Fibroblast of lung (primary cell): ENCODE results near the gene COMMD7. TPM values are rescaled to one million over a fixed set of nuclear protein-coding genes. Genes with fewer than 3 reads are reported as not detected.
"Not testable (repeated sequence)": the region's sequence is repeated elsewhere in the genome, so short reads cannot be mapped to it uniquely, and the experiment has no call there.

Source experiments
- DNase-seq, 2 donors: peaks; one replicate each; pipeline versions ENCODE4 v3.0.0 to v3.0.0-alpha.2; 2010; ENCODE audit warnings: low read depth in 2 of 2
- H2AFZ ChIP-seq: 2 replicates; pipeline ENCODE4 v1.5.1; 2012; ENCODE audit warnings: low read length, control low read depth, inconsistent platforms
- H3K27ac ChIP-seq: 2 replicates; pipeline ENCODE4 v1.5.1; 2011; ENCODE audit warnings: low read length, control low read depth; ENCODE audit not compliant: insufficient read depth
- H3K27me3 ChIP-seq: 2 replicates; pipeline ENCODE4 v1.5.1; 2011; ENCODE audit warnings: mild to moderate bottlenecking, low read length; ENCODE audit not compliant: control insufficient read depth, insufficient read depth
- H3K36me3 ChIP-seq: 2 replicates; pipeline ENCODE4 v1.5.1; 2011; ENCODE audit warnings: low read length; ENCODE audit not compliant: control insufficient read depth, insufficient read depth
- H3K4me1 ChIP-seq: 2 replicates; pipeline ENCODE4 v1.5.1; 2011; ENCODE audit warnings: low read length; ENCODE audit not compliant: control insufficient read depth, insufficient read depth; ENCODE audit errors: extremely low read depth
- H3K4me2 ChIP-seq: 2 replicates; pipeline ENCODE4 v1.5.1; 2011; ENCODE audit warnings: low read length, control low read depth; ENCODE audit not compliant: insufficient read depth; ENCODE audit errors: extremely low read depth
- H3K4me3 ChIP-seq, 4 experiments: fragments of 200-600 bp in 1 of 4; sonication (generic) in 1 of 4; replicated peaks in 1 of 4; 2 replicates each; pipeline ENCODE4 v1.5.1; 2011 to 2016; ENCODE audit warnings: low read length in 4 of 4, low read depth in 3 of 4, mild to moderate bottlenecking in 3 of 4, control low read depth in 2 of 4, inconsistent platforms in 1 of 4, mixed read lengths in 1 of 4; ENCODE audit not compliant: insufficient read depth in 1 of 4; ENCODE audit errors: control extremely low read depth in 1 of 4
- H3K79me2 ChIP-seq: 2 replicates; pipeline ENCODE4 v1.5.1; 2012; ENCODE audit warnings: mild to moderate bottlenecking, low read length, inconsistent platforms; ENCODE audit not compliant: control insufficient read depth, insufficient read depth
- H3K9ac ChIP-seq: 2 replicates; pipeline ENCODE4 v1.5.1; 2011; ENCODE audit warnings: mild to moderate bottlenecking, low read length, control low read depth; ENCODE audit not compliant: insufficient read depth
- H3K9me3 ChIP-seq: 2 replicates; pipeline ENCODE4 v1.5.1; 2012; ENCODE audit warnings: low read depth, low read length; ENCODE audit not compliant: control insufficient read depth, insufficient read depth
- H4K20me1 ChIP-seq: 2 replicates; pipeline ENCODE4 v1.5.1; 2011; ENCODE audit warnings: low read length; ENCODE audit not compliant: control insufficient read depth, insufficient read depth; ENCODE audit errors: extremely low read depth
- EZH2 ChIP-seq: IDR thresholded peaks from 2 replicates; pipeline ENCODE4 v1.5.1; 2012; ENCODE audit warnings: low read length, control low read depth, mild to moderate bottlenecking; ENCODE audit errors: missing control alignments
- polyA plus RNA-seq, 2 donors: library from polyadenylated mRNA; depleted of rRNA in 1 of 2; stranded (reverse) in 1 of 2; unstranded in 1 of 2; fragments of >200 nt; gene quantifications; 2 replicates each; pipeline ENCODE4 v1.2.1, GENCODE V29; 2011 to 2012; ENCODE audit warnings: missing spikeins in 1 of 2
- total RNA-seq: library from RNA; depleted of rRNA; stranded (reverse); fragments of >200 nt; gene quantifications from 2 replicates; pipeline ENCODE4 v1.2.1, GENCODE V29; 2014
- TF ChIP-seq, protein P1 (sequence below), 2 donors: IDR thresholded peaks in 1 of 2; conservative IDR thresholded peaks in 1 of 2; 1 replicate in 1 of 2; 2 replicates in 1 of 2; pipeline ENCODE4 v1.5.1; 2011 to 2012; ENCODE audit warnings: low read length in 2 of 2, control low read depth in 1 of 2, inconsistent platforms in 1 of 2, low read depth in 1 of 2, mild to moderate bottlenecking in 1 of 2

COMMD7 gene
- total and polyA plus RNA-seq, 2 donors (not counting 1 experiment from before 2014, with no cell fraction given) = 39.6 to 68.5 TPM

DNA sequence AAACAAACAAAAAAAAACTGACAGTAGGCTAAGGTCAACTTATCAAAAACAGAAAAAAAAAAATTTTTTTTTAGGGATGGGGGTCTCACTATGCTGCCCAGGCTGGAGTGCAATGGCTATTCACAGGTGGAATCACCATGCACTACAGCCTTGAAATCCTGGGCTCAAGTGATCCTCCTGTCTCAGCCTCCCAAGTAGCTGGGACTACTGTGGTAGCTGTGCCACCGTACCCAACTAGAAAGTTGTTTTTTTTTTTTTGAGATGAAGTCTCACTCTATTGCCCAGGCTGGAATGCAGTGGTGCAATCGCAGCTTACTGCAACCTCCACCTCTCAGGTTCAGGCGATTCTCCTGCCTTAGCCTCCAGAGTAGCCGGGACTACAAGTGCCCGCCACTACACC lies 2.1 kb downstream of the COMMD7 start:
- H3K9me3 ChIP-seq = no peaks in the 10 kb centered on the region
- no peak overlapping the region for H3K4me3 ChIP-seq
- no peak overlapping the region for H2AFZ ChIP-seq
- no peak overlapping the region for H3K27ac ChIP-seq
- peaks cover 14% of the 10 kb centered on the region for H3K4me1 ChIP-seq
- TF ChIP-seq EZH2 = no peak
- TF ChIP-seq, protein P1, sequence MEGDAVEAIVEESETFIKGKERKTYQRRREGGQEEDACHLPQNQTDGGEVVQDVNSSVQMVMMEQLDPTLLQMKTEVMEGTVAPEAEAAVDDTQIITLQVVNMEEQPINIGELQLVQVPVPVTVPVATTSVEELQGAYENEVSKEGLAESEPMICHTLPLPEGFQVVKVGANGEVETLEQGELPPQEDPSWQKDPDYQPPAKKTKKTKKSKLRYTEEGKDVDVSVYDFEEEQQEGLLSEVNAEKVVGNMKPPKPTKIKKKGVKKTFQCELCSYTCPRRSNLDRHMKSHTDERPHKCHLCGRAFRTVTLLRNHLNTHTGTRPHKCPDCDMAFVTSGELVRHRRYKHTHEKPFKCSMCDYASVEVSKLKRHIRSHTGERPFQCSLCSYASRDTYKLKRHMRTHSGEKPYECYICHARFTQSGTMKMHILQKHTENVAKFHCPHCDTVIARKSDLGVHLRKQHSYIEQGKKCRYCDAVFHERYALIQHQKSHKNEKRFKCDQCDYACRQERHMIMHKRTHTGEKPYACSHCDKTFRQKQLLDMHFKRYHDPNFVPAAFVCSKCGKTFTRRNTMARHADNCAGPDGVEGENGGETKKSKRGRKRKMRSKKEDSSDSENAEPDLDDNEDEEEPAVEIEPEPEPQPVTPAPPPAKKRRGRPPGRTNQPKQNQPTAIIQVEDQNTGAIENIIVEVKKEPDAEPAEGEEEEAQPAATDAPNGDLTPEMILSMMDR (conservative IDR thresholded peaks at IDR 0.05 in 1 of 2, IDR thresholded peaks at IDR 0.05 in 1 of 2; ENCODE audit: low read depth in 1 of 2, low read length in 2 of 2) = no peak
- no peaks in the 10 kb centered on the region for H3K27me3 ChIP-seq
- H3K9ac ChIP-seq = no peak overlapping the region
- no peaks in the 10 kb centered on the region for H3K36me3 ChIP-seq
- no peaks in the 10 kb centered on the region for H4K20me1 ChIP-seq
- no peak for DNase-seq
- peaks cover 16% of the 10 kb centered on the region for H3K79me2 ChIP-seq
- H3K4me2 ChIP-seq = no peak overlapping the region

DNA sequence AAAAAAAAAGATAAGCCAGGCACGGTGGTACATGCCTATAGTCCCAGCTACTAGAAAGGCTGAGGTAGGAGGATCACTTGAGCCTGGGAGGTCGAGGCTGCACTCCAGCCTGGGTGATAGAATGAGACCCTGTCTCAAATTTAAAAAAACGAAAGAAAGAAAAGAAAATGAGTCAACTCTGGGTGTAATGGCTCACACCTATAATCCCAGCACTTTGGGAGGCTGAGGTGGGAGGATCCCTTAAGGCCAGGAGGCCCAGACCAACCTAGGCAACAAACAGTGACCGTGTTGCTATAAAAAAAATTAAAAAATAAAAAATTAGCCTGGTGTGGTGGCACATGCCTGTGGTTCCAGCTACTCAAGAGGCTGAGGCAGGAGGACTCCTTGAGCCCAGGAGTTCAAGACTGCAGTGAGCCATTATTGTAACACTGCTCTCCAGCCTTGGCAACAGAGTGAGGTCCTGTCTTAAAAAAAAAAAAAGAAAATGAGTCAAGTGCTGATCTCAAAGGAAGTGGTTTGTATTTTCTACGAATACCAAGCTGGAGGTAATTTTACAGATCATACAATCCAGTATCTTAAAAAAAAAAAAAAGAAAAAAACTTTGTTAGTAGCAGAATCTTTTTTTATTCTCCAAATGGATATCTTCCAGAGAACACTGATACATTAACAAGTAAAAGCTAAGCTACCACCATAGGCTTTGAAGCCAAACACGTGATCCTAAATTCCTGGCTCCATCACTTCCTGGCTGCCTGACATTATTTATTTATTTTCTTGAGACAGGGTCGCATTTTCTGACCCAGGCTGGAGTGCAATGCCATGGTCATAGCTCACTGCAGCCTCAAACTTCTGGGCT lies 5.7 kb downstream of the COMMD7 start:
- Histone ChIP-seq H3K27ac (peak overlapping the region; percentile 48), H3K4me1 (peaks cover 2% of the 10 kb centered on the region), H3K9me3 (no peaks in the 10 kb centered on the region), H3K4me3 (no peak overlapping the region), H3K79me2 (peaks cover 7% of the 10 kb centered on the region), H3K36me3 (no peaks in the 10 kb centered on the region), H4K20me1 (no peaks in the 10 kb centered on the region), H3K9ac (no peak overlapping the region), H3K27me3 (no peaks in the 10 kb centered on the region), H2AFZ (no peak overlapping the region), H3K4me2 (no peak overlapping the region)
- DNase-seq = peak; percentile 56 to 91
- no peak for TF ChIP-seq EZH2
- TF ChIP-seq, protein P1 (conservative IDR thresholded peaks at IDR 0.05 in 1 of 2, IDR thresholded peaks at IDR 0.05 in 1 of 2; ENCODE audit: low read depth in 1 of 2, low read length in 2 of 2) = no peak

DNA sequence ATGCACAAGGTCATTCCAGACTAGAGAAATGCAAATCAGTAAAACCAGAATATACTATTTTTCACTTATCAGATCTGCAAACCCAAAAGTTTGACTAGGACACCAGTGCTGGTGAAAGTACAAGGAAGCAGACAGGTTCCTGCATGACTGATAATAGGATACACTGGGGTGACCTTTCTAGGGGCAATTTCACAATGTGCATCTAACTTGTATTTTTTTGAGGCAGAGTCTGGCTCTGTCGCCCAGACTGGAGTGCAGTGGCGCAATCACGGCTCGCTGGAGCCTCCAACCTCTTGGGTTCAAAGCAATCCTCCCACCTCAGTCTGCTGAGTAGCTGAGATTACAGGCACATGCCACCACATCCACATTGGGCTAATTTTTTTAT lies 11.4 kb downstream of the COMMD7 start:
- Histone ChIP-seq H3K4me1 (peaks cover 13% of the 10 kb centered on the region), H3K27ac (no peak overlapping the region), H3K36me3 (peaks cover 2% of the 10 kb centered on the region), H3K27me3 (no peaks in the 10 kb centered on the region), H3K4me2 (no peak overlapping the region), H3K9me3 (no peaks in the 10 kb centered on the region), H4K20me1 (no peaks in the 10 kb centered on the region), H2AFZ (no peak overlapping the region), H3K9ac (no peak overlapping the region), H3K79me2 (peaks cover 6% of the 10 kb centered on the region), H3K4me3 (no peak overlapping the region)
- no peak for TF ChIP-seq EZH2
- TF ChIP-seq, protein P1 (conservative IDR thresholded peaks at IDR 0.05 in 1 of 2, IDR thresholded peaks at IDR 0.05 in 1 of 2; ENCODE audit: low read depth in 1 of 2, low read length in 2 of 2) = no peak
- DNase-seq = peak in 1 of 2 donors; percentile 34

DNA sequence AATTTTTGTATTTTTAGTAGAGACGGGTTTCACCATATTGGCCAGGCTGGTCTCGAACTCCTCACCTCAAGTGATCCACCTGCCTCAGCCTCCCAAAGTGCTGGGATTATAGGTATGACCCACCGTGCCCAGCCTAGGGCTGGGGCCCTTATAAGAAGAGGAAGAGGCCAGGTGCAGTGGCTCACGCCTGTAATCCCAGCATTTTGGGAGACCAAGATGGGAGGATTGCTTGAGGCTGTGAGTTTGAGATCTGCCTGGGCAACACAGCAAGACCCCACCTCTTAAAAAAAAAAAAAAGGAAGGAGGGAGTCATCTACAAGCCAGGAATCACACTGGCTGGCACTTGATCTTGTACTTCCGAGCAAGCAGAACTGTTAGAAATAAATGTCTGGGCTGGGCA lies 13.9 kb downstream of the COMMD7 start:
- H3K4me1 ChIP-seq = peaks cover 13% of the 10 kb centered on the region
- not testable (repeated sequence) for H3K79me2 ChIP-seq, DNase-seq, H2AFZ ChIP-seq, H3K27ac ChIP-seq, H4K20me1 ChIP-seq, H3K27me3 ChIP-seq, H3K36me3 ChIP-seq, H3K4me3 ChIP-seq, H3K9me3 ChIP-seq, H3K9ac ChIP-seq, H3K4me2 ChIP-seq
